ENCODE data around the gene LYPD6B.

Gene LYPD6B

DNA sequence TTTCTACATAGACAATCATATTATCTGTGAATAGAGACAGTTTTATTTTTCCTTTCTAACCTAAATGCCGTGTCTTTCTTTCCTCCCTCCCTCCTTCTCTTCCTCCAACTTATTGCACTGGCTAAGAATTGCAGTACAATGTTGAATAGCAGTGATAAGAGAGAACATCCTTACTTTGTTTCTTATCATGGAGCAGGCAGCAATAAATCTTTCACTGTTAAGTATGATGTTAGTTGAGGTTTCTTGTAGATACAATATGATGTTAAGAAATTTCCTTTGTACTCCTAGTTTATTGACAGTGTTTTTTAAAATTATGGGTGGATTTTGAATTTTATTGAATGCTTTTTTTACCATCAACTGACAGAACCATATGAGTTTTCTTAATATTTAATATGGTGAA, 6.0 kb downstream of the LYPD6B start:
- no peak for DNase-seq

DNA sequence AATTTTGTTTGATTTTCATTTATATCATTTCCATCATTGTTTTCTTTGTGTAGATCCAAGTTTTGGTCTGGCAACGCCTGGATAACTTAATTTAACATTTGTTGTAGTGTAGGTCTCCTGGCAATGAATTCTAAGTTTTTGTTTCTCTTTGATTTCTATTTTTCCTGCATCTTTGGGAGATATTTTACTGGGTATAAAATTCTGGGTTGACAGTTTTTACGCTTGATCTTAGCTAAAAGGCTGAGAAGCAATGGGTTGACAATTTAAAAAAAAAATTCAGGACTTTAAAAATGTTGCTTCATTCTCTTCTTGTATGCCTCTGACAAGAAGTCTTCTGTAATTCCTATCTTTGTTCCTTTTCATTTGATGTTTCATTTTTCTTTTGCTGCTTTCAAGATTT, 8.6 kb downstream of the LYPD6B start:
- no peak for DNase-seq

DNA sequence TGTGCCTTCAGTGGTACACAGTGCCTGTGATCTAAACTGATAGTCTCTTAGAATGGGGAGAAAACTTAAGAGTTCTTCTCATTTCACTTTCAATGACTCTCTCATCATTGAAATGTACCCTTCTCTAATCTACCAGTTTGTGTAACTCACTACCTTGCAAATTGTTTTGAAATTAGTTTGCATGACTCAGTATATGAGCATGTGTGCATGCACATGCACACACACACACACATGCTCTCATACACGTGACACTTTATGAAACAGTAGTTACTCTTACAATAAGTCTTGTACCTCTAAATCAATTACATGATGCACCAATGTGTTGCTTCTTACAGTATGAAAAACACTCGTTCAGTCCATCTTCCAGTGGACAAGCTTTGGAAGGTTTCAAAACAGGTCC, 10.6 kb downstream of the LYPD6B start:
- DNase-seq, result no peak

DNA sequence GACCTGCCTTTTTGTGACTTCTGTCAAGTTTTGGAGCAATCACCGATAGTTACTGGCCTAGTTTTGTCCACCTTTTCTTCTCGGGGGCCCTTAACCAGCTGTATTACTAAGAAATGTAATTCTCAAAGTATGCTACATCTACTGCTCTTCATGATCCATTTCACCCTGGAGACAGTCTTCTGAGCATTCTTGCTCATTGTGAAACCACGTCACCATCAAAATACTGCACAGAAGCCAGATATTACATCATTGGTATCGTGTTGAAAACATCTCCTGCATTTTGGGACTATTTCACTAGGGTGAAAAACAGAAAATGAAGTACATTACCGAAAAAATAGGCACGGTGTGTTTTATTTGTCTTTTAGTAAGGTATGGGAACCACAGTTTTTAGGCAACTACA, 11.7 kb downstream of the LYPD6B start:
- no peak for DNase-seq

DNA sequence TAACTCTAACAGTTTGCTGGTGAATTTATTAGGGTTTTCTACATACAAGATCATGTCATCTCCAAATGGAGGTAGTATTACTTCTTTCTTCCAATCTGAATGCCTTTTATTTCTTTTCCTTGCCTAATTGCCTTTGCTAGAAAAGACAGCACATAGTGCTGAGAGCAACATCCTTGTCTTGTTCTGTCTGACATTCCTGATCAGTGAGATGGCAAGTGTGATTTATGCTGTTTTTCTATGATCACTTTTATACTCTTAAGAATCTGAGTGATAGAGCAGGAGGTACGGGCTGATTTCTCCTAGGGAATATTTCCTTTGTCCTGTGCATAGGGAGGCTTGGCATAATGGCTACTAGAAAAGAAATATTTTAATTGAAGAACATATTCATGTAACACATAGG, 17.3 kb downstream of the LYPD6B start:
- no peak for DNase-seq

DNA sequence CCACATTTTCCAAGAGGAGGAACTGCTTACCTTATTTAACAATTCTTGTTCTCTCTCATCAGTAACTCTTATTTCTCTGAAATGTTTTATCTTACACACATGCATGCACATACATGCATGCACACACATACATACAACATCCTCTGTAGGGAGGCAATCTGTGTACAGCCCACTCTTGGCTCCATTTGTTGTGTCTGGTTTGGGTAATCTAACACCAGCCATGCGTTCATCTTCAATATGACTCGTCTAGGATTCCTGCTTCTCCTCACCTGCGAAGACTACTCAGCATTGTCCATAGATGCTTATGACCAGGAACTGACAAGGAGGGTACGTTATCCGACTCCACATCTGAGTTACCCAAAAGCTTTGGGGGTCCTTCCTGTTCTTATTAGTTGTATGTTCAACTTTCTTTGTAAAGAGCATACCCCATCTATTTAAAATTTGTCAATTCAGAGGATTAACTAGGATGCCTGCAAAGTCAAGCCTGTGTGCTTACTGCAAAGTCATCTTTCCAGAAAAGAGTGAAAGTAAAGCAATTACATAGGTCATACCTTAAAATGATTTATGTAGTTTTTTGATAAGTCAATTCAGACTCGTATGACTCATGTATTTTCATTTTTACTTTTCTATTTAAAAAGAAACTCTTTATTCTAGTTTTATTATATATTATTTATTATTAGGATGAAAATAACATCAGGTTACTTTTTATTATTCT, 18.2 kb downstream of the LYPD6B start:
- no peak for DNase-seq

DNA sequence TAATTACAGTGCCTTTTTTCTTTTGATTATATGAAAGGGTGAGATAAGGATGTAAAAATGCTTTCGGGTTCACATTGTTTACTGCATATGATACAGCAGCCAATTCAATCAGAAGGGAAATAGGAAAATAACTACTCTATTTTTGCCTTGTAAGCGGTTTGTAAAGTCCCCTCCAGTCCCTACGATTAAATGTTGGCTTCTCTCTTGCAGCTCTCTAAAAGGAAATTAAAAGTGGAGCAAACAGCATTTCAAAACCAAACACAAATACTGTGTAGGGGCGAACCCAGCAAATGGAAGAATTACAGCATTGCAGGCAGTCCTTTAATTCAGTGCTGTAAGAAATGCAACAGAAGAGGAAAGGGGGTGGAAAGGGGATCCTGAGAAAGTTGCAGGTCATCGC, 18.9 kb downstream of the LYPD6B start:
- no peak for DNase-seq

DNA sequence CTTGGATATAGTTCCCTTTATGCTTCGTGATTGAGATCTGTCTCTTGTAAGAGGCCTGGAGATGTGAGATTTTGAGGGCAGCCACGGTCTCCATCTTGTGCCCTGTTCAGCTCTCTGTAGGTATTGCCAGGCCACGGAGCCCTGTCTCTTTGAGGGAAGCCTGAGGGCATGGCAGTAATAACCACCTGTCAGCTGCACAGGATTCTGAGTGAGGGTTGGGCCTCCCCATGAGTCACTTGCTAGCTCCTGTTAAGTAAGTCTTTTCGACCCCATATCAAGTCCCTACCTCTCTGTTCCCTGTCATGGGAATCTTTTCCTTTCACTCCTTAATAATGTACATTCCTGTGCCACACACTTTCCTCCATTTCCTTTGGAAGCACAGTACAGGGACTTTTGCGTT, 20.4 kb downstream of the LYPD6B start:
- no peak for DNase-seq

DNA sequence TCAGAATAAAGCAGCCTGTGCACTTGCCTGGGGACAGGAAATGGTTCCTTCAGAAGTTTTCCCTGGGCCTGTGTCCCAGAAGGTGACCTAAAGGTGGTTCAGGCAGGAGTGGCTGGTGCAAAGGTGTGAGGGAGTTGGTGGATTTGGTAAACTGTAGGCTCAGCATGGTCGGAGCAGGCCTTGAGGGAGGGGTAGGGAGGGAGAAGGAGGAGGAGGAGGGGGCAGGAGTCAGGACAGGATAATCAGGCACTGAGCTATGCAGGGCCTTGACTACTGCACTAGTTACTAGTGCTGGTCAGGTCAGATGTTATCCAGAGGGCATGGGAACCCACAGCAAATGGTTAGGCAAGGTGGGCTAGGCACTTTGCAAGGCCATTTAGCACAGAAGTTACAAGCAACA, 21.3 kb downstream of the LYPD6B start:
- DNase-seq, result no peak

DNA sequence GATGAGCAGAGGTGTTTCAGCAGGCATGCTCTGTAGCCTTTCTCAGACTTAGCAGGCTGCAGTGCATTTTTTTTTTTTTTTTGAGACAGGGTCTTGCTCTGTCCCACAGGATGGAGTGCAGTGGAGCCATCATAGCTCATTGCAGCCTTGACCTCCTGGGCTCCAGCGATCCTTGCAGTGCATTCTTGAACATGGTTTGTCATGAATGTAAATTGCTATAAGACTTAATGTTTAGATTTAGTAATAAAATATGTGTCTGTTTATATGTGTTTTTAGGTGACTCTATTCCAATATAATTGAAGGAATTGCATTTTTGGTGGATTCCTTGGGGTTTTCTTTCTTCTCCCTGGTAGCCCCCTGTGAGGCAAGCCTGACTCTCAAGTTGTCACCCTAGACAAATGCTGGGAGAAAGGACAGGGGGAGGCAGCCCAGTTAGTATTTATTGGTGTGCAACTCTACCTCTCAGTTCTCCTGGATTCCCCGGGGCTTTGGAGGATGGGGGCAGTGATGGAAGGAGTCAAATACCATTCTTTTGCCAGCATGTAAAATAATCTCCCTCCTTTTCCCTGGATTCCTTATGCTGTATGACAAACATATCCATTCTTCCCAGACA, 22.7 kb downstream of the LYPD6B start:
- DNase-seq, result no peak

DNA sequence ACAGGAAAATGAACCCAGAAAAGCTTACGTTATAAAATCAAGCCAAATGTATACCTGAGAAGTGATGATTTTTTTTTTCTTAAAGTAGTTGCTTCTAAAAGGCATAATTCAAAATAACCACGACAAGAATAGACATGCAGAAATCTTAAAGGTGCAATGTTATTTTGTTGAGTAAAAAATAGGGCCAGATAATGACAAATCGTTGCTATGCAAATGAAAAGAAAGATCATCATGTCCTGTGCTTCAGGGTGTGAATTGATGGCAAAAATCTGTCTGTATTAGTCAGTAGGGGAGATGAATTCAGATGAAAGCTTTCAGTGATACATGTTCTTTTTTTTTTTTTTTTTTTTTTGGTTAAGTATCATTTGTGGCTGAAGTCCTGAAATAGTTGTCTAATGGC, 24.0 kb downstream of the LYPD6B start:
- no peak for DNase-seq

DNA sequence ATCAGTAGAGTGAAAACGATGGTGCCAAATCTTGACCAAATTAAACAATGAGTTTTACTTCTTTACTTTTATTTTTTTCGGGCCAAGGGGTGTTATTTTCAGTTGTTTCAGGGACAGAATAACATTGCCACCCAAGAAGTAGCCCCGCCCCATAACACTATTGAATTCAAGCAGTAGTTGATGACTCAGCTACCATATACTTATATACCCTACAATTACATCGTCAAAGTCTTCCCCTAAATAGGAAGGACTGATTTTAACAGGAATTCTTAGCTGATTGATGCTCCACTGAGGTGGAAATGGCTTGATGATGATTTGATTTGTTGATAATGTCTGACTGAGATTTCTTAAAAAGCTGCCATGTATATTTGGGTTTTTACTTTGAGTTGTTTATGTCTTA, 24.7 kb downstream of the LYPD6B start:
- DNase-seq, result no peak

DNA sequence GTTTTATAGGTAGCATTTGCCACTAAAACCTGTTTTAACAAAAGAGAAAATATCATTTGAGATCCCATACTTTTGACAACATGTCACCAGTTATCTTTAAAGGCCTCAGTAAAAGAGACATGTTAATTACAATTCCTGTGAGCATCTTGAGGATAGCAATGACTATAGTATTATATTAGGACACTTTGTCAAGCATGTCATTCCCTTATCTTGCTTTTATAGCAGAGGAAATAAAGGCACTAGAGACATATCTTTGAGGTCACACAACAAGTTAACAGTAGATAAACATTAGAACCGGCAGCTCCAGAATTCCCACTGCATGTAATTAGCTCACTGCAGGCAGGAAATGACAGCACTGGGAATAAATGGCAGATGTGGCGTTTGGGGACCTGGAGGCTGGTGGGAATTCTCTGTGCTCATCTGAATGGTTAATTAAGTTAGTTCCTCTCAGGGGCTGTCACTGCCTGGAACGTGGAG, 25.9 kb downstream of the LYPD6B start:
- DNase-seq, result no peak

DNA sequence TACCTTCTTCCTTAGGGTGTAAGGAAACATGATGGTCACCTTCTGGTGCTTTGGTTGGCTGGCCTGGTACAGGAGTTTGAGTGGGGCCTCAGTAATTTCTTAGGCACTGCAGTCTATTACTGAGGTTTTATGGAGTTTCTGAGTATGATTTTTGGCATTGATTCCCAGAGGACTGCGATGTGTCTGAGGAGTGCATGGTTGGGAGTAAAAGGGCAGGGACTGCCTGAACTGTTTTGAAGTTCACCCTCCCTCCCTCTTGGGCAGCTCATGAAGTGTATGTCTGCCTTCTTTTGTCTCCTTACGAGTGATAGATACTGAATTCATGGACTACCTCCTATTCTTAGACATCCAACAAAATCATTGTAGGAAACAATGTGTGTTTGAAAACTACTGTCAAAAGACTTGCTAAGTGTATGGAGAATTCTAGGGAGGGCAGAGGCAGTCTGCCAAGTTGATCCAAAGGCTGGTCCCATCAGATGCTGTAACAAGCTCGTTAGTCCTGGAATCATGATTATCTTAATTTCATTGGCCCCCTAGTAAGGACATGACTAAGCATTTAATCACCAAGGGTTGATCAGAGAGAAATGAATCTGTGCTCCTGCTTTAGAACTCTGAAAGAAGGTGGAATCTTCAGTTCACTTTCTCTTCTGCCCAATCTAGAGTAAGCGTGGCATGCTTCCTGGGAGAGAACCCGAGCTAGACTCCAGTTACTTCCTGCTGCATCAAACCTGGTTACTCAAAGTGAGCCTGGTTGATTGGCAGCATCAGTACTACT, 26.5 kb downstream of the LYPD6B start:
- no peak for DNase-seq

DNA sequence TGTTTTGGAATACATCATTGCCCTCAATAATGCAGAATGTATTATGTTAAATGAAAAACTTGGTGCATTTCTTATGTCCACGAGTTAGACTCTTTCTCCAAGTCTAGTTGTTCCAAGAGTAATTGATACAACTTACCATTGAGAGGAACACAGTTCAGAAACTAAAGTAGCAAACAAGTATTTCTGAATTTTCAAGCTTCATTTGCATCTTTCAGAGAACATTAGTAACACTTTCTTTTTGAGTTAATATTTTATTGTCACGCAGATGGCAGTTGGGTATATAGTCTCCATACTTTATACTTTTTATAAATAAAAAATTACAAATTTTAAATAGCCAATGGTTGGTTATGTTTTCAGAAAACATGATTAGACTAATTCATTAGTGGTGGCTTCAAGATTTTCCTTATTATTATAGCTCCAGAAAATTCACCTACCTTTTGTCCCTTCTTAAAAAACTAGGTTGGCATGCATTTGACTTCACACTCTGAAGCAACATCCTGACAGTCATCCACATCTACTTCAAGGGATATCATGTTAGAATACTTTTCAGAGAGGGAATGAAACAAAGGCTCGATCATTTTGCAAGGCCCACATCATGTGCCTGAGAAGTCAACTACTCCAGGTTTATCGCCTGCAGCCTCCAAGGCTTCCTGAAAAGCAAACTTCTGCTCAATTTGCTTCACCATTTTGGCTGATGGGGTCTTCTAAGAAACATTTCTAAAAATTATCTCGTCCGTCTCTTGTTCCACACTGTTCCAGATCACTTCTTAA, 29.9 kb downstream of the LYPD6B start:
- DNase-seq, result no peak

DNA sequence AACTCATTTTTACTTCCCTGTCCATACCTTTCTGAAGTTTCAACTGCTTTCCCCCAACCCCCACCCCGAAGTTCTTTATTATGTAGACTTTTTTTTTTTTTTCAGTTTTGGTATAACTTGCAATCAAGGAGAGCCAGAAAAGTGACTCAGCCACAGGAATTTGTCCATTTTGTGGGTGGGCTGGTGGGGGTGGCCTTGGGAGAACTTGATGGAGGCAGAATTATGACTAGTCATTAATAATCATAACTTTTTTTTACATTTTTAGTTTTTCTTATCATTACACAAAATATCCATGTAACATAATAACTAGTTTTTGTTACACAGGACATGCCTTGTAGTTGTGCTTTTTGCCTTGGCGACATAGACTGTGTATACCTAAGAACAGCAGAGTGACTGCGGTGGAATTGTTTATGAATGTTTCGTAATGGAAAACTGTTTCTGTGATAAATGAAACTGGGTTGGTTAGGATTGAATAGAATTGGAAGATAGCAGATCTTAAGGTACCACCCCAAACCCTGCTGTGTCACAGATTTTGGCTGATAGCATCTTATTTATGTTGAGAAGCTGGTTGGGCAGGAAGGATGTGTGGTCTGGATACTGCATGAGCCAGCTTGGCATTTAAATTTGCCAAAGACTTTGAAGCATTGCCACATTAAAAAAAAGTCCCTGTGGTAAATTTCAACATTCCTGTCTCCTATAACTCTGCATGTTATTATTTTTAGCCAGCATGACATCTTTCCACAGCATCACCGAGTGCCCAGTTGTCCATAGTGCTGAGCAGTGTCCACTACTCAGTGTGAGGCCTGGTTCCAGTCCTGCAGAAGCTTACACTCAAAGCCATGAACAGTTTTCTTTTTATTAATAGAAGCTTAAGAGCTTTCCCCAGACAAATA, 30.7 kb downstream of the LYPD6B start:
- DNase-seq, result peak; percentile 35 to 60 (median 46)

DNA sequence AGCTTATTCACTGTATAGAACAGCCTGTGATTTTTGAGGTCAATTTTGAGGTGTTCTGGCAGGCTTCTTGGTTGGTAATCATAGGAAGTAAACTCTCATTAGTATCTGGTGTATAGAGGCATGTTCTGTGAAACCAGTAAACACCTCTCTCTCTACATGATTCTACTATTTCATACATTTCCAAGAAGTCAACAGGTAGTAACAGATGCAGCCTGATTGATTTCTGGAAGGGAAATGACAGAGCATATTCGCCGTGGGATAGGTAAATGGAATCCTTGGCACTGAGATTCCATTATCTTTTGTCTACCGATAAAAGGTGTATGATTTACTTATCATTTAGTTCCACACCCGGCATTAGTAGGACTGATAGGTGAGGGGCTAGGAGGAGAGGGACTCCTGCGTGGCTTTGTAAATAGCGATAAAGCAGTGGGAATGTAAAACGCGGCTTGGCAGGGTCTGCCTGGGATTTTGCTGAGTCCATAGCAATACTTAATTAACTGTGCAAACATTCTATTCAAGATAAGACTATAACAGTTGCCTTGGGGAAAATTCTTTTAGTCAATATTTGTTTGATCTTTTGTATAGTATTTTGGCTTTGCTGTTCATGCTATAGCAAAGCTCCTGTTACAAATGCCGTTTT, 32.3 kb downstream of the LYPD6B start:
- DNase-seq, result no peak

DNA sequence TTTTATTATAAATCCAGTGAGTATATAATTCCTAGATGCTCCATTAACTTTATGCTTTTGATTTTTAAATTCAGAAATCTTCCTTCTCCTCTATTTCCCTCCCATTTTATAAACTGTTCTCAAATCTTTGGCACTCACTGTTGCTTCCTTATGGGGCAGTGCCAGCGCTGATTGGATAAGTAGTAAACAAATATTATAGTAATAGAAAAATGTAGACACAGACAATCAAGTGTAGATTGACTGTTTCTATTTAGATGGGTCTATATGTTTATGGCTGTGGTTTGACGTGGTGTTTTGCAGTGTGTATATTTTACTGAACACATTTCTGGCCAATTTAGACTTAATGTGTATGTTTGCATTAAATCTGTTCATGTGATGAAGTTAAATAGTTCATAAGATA, 36.6 kb downstream of the LYPD6B start:
- DNase-seq, result no peak

DNA sequence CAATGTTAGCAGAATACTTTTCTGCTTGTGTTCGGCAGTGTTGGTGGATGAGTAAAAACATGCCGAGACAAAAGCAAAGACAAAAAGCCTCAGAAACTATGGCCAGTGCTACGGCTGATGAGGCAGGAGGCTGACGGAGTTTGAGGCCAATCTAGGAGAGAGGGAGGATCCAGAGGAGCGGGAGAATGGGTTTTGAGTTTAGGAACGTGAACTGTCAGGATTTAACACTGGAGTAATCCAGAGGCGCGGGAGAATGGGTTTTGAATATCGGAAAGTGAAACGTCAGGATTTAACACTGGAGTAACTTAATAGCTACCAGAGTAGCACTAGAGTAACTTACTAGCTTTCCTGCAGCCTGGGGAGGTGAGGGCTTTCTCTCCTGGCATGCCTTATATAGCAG, 37.4 kb downstream of the LYPD6B start:
- no peak for DNase-seq

DNA sequence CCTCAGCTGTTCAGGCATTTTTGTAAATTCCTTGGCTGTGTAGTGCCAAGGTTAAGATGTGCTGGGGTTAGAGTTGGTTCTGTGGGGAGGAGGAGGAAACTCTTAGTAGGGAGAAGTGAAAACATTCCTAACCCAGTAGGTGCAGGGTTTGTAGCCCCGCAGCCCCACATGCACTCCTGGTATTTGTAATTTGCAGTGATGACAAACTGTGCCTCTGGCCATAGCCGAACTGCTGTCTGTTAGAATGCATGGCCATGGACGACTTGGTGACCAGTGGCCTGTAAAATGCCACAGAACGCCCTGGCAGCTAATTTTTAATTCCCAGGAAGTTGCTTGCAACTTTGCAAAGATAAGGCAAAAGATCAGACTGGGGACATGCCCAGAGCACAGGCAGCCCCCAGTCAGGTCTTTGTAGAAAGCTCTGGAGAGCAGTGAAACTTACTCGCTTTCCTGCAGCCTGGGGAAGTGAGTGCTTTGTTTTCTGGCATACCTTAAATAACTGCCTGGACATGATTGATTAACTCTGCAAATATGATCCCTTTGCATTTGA, 38.4 kb downstream of the LYPD6B start:
- no peak for DNase-seq

DNA sequence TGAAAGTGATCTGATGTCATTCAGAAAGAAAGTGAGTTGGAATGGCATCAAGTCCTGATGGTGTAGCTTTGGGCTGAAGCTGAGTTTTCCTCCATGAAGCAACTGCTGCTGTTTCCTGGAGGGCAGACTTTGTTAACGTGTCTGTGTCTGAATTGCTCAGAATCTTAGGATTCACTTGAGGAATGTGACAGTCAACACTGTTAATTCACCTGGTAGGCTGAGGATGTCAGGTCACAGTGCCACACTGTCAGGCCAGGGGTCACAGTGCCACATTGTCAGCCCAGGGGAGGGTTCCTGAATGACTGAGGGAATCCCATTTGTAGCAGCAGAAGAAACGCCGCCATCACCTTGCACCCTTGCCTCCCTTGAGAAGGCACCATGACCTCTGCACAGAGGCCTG, 39.4 kb downstream of the LYPD6B start:
- DNase-seq, result no peak
